GM04503 (cell line): ENCODE measurements around the gene ZCCHC10.
A peak's percentile ranks its signal among the peaks of the same experiment; 100 is the strongest.
"Not testable (repeated sequence)": the region's sequence is repeated elsewhere in the genome, so short reads cannot be mapped to it uniquely, and the experiment has no call there.

Experiments
- DNase-seq: peaks from one replicate; pipeline ENCODE4 v3.0.0-alpha.2; 2012; ENCODE audit warnings: low read depth

ZCCHC10 gene

GRCh38 chr5:132976852-132977251, 49.5 kb downstream of the ZCCHC10 start:
- DNase-seq: no peak

GRCh38 chr5:132972436-132972828, 53.9 kb downstream of the ZCCHC10 start:
- not testable (repeated sequence) for DNase-seq

GRCh38 chr5:132971483-132972435, 54.6 kb downstream of the ZCCHC10 start:
- DNase-seq: no peak

- no peak for DNase-seq
These were observed 61.2 kb downstream of the ZCCHC10 start for GRCh38 chr5:132965120-132965519.

GRCh38 chr5:132963171-132964104, 62.9 kb downstream of the ZCCHC10 start, which contains the start of gene AFF4:
AFF4 (minus strand) TSS chr5:132963634; CDS start chr5:132937189, 26,445 bp downstream.
- DNase-seq: peak; percentile 81

- no peak for DNase-seq
These were observed 63.8 kb downstream of the ZCCHC10 start for GRCh38 chr5:132962429-132963021.

- DNase-seq: no peak
These were observed 64.5 kb downstream of the ZCCHC10 start for GRCh38 chr5:132961887-132962286.

- not testable (repeated sequence) for DNase-seq
These were observed 65.1 kb downstream of the ZCCHC10 start for GRCh38 chr5:132961123-132961815.

- not testable (repeated sequence) for DNase-seq
These were observed 70.1 kb downstream of the ZCCHC10 start for GRCh38 chr5:132956166-132956799.

- DNase-seq: no peak
These were observed 72.6 kb downstream of the ZCCHC10 start for GRCh38 chr5:132953710-132954109.

- DNase-seq: no peak
These were observed 73.5 kb downstream of the ZCCHC10 start for GRCh38 chr5:132952829-132953228.

GRCh38 chr5:132951897-132952296, 74.5 kb downstream of the ZCCHC10 start:
- no peak for DNase-seq

GRCh38 chr5:132949136-132949535, 77.2 kb downstream of the ZCCHC10 start:
- no peak for DNase-seq

- DNase-seq: peak; percentile 3
These were observed 78.7 kb downstream of the ZCCHC10 start for GRCh38 chr5:132947671-132948070.
